ENCODE measurements around the gene NTF3.

Gene NTF3

DNA sequence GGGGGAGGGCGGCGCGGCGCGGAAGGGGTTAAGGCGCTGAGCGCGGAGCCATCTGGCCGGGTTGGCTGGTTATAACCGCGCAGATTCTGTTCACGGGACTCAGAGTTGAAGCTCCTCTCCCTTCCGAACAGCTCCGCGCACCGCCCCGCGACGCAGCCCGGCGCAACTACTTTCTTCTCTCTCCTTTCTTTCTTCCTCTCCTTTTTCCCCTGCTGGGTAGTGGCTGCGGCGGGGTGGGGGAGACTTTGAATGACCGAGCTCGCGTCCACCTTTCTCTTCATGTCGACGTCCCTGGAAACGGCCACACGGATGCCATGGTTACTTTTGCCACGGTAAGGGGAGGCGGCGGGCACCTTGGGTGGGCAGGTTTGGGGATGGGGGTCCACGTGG is at the start of gene NTF3:
TSS of gene NTF3 (plus strand) at position 98 of the 390 bp plus-strand sequence. CDS start at position 315, 217 bp downstream.
- DNase-seq: peak; percentile 13

DNA sequence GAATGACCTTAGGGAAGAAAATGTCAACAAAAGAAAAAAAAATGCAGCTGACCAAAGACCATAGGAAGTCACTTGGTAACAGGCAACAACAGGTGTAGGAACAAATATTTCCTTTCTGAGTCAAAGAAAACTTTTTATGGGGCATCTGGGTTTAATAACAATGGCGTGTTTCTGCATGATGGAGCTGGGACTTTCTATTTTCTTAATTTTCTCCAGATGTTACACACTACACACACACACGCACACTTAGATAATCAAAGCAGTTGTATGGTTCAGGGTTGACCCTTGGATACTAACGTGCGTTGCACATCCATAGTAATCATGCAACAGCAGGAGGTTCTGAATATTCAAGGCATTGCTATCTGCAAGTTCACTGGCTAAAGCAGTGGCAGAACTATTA is 47.9 kb upstream of the NTF3 start:
- DNase-seq: no peak

DNA sequence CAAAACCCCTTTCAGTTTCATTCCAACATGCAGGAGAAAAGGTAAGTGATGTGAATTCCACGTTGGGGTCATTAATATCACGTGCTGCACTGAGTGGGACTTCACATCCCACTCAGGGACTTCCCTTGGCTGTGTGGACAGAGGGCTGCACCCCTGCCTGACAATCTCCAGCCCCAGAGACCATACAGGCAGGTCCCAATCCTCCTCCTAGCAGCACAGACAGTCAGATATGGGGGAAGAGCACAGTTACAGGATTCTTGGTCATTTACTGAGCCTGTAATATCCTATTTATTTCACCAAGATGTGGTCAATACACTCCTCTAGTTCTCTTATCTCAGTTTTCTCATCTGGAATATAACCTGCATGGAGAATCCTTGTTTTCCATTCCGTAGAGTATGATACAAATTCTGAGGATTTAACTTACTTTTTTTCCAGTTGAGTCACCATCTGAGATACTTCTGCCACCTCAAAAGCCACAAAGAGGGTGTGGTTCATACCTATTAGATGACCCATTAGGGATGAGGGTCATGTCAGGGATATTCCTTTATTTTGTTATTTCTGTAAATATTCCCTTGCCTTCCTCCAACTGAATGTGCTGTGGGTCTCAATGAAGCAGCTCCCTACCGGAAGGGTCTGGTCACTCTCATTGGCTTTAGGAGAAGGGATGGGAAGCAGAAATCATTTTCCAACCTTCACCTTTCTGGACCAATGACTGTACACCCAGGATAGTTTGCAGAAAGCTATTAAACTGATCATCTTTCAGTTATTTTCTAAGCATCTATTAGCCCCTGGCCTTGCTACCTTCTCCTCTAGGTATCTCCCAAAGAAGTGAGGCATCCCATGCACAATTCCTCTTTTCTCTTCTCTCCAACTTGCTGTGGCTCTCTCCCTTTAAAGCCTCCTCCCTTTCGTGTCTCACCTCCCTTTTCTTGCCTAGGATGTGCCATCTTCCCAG is 43.0 kb upstream of the NTF3 start:
- no peak for DNase-seq

DNA sequence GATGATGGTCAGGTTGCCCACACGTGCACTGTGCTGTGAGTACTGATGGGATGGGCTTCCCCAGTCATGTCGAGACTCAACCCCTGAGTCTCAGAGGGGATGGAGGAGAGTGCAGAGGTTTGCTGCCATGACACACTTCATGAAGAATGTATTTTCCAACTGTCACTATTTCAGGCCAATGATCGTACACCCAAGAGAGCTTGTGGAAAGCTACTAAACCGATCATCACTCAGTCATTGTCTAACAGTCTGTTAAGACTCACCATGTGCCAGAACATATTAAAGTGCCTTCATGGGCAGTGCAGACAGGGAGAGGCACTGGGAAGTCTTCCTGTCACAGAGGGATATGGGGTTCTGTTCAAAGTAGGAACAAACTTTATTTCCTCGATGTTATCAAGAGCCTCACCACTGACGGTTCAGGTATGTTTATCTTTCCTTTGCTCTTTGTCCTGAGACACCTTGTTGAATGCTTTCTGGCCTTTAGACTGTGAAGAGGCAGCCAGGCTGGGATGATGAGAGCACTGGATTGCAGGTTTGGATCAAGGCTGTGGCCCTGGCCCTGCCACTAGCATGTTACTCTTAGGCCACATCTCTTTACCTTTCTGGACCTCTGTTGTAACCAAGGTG is 41.6 kb upstream of the NTF3 start:
- no peak for DNase-seq

DNA sequence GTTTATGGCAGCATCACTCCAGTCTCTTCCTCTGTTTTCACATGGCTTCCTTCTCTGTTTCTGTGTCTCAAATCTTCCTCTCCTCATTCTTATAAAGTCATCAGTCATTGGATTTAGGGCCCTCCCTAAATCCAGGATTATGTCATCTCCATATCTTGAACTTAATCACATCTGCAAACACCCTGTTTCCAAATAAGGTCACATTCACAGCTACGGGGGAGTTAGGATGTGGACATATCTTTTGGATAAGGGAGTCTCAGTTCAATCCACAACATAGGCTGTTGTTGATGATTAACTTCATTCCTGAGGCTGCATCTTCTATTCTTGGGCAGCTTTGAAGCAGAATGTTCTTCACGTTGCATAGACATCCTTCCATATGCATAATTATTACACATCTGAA is 40.3 kb upstream of the NTF3 start:
- DNase-seq: no peak

DNA sequence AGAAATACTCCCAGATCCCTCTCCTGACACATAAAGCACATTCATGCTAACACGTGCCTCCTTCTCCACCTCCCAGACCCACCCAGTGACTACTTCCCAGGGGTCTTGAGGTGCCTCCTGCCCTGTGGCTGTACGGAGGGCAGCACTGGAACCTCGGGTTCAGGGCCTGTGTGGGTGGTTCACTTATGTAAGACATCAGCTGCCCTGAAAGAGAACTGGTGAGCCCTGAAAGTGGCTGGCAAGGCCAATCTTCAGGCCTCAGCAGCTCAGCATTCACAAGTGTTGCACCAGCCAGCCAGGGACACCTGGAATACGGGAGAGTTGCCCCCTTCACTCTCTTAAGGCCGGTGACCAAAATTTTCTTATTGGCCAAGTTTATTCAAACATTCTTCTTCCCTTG is 38.9 kb upstream of the NTF3 start:
- DNase-seq: no peak

DNA sequence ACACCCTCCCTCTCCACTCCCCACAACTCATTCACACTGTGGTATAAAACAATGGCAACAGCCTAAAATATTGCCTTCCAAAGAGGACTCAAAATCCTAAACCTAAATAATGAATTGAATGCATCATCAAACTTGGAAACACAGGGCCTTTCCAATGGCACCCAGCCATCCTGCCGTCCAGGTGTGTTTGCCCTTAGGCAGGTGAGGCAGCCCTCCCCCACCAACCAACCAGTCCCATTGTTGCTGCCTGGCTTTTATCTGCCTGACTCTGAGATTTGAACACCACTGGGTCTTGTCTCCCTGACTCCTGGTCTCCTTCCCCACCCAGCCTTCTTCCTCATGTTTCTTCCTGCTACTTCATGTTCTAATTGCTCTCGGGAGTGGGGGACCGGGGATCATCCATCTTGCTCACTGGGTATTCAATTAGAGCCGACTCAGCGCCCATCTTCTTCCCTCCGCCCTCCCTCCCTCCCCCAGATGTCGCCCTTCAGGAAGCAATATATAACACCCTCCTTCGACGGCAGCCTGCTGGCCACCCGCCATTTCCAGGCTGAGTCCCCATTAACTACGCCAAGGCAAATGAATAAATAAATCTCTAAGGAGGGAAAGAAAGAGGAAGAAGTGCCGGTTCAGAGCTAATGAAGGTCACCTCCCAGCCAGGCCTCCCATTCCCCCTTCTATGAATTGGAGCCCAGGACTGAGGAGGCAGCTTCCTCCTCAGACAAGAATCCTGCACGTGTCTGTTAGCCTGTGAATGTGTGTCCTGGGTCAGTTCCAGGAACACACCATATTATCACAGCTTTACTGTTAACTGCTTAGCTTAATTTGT is 36.3 kb upstream of the NTF3 start:
- peak; percentile 39 for DNase-seq

DNA sequence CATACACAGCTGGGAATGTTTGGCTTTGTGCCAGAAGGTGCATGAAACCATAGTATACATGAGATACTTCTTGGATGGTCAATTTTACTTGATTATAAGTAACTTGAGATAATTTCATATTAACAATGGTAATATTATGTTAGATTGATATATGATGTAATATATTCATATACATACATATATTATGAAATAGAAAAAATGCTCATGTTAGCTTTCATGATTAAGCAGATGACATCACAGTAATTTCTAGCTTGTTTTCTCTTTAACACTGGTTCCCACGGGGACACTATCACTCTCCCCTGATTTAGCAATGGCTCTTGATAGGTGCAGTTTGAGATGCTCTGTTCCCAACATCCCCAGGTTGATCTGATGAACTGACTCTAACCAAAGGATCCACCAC is 35.4 kb upstream of the NTF3 start:
- DNase-seq: no peak

DNA sequence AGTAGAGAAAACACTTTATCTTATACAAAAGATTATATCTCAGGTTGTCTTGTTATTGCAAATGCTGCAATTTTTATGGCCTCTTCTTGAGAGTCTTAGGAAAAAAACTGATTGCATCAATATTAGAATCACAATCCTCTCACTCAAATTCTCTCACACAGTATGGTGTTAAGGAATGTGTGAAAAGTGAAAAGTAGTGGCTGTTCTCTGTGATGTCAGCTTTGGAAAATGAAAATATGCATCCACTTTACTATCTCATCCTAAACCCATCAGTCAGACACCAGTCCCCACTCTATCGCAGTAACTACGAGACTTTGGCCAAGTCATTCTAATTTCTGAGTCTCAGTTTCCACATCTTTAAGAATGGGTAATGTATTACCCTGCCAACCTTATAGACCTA is 32.6 kb upstream of the NTF3 start:
- DNase-seq: no peak

DNA sequence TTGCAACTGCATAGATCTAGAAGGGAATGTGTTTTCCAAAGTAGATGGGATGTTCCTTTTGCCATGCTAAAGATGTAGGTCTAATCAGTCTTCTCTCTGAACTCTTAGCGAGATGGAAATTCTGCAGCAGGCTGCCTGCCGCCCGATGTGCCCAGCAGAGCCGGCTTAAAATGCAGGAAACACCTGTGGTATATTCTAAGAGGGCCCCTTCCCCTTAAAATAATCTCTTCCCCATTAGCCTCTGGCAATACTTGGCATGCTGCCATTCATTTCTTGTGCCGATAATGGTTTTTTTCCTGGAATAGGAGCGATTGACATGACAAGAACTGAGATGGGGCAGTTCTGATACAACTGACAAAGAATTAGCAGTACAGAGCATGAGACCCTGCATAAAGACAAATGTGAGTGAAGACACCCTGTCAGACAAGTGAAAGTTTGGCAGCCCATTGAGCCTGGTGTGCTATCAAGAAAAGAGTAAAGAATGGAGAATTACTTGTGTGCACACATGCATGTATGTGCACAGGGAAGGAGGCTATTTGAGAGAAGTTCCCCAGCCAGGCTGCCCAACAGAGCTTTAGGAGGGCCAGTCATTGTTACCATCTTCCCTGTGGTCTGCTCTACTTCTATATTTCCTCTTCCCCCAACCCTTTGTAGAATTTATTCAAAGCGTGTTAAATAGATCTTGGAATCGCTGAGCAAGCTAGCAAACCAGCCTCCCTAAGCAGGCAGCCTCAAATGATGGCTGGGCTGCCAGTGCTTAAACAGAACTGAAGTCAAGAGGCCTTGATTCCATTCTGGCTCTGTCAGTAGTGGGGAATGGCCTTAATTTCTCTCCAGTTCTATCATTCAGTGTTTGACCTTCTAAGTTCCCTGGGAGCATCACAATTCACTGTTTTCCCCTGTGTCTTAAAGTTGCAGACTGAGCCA is 29.6 kb upstream of the NTF3 start:
- no peak for DNase-seq

DNA sequence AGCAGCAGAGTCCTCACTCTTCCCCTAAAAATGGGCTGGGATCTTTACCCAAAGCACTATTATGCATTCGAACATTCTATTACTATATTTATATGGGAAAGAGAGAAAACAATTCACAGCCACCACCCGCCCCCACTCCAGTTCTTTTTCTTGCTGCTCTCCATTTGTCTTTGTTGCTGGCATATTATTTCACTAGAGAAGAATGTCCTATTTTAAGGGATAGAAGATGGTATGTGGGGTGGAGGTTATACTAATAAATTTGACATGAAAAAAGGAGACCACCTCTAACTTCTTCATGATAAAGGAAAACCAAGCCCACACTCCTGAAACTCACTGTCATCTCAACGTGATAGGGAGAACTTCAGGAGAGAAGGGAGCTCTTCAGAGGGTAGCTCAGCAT is 28.5 kb upstream of the NTF3 start:
- DNase-seq: no peak

DNA sequence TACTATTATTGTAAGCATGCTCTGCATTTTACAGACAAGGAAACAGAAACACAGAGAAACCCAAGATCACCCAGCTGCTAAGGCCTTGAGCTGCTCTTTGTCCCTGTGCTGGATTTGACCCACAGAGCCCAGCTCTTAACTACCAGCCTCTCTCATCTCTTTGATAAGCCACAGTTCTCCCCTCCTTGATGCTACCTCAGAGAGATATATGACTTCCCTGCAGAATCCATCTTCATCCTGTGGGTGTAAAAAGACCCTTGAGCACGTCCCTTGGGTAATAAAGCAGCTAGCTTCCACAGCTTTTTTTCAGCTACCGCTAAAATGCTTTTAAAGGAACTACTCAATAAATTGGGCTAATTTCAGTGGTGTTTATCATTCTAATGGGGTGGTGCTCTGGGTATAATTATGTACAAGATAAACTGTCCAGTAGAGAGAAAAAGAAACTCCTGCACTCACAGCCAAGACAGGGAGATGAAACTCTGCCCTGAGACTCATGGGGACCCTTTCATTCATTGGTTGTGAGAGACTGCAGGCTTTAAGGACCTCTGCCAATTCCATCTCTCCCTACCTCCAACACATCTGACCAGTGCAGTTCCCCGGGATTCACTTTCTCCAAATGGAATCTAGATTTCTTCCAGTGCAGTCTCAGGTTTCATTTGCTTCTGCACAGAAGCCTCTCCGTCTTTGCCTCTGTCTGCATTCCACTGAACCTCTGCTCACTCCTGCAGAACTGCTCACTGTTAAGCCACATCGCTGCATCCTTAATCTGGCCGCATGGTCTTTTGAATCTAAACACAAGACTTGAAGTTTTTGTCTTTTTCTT is 24.7 kb upstream of the NTF3 start:
- no peak for DNase-seq

DNA sequence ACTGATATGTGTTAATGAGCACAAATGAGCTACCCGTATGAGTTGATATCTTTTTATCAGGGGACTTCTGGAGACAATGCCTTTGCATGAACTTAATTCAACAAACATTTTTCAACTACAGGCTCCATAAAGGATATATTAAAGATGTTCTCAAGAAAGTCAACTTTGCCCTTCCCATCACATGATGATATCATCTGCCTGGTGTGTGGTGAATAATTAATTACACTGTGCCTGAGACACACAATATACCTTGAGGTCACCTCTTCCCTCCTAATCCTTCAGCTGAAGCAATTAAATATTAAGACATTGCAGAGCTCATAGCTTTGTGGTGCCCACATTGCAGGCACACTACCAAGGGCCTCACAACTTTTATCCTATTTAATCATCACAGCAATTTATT is 22.3 kb upstream of the NTF3 start:
- DNase-seq: no peak

DNA sequence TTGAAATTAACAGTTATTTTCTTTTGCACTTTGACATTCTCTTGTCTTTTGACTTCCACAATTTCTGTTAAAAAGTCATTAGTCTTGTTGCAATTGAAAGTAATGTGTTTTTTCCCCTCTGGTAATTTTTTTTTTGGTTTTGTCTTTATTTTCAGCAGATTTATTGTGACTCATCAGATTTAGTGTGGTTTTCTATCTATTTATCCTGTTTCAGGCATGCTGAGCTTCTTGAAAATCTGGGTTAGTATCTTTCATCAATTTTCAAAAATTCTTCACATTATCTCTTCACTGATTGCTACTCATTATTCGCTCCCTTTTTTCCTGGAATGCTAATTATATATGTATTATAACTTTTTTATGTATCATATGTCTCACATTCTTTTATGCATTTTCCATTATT is 15.3 kb upstream of the NTF3 start:
- no peak for DNase-seq

DNA sequence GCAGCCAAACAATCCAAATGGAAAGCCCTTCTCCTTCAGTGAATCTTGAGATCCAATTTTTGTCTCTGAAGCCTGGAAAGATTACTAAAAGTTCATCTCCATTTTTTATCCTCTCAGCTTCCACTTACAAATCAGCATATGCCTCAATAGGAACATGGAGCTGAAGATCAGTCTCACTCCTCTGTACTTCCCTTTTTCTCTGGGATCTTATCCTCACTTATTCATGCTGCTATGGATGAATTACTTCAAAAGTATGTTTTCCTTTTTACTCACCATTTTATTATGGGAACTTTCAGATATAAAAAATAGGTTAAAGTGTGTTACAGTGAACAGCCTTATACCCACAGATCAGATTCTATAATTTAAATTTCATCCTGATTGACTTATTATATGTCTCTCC is 14.4 kb upstream of the NTF3 start:
- no peak for DNase-seq

DNA sequence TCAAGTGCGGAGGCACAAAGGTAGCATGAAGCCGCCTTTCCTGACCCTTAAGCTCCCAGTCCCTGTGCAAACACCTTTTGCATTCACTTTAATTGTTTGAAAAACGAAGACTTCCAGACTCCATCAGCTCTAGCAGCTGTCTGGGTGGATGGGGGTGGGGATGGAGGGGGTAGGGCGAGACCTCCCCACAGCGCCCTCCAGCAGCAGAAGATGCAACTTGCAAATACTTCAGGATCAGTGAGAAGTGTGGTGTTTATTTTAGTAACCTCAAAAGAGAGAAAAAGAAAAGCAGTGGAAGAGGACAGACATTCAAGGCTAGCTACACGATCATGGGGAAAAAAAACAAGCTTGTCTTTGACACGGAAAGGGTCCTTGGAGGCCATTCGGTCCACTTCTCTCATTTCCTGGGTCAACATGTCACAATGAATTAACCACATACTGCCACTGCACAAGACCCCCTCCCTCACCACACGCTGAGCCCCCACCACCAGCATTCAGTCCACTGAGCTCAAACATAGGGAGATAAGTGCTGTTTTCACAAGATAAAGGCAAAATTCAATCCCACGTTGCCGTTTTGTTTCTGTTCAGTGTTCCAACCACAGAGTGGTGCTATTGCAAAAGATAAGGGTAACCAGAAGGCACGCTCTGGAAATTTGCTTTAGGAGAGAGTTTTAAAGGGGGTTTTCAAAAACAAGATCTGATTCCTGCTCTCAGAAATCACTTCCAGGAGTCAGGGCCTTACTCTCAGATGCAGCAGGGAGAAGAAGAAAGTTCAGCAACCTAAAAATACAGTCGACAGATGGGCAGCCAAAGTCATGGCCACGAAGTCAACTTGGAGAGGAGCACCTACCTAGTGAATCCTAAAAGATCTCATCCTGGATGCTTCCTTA is 3.3 kb upstream of the NTF3 start:
- peak; percentile 40 for DNase-seq

DNA sequence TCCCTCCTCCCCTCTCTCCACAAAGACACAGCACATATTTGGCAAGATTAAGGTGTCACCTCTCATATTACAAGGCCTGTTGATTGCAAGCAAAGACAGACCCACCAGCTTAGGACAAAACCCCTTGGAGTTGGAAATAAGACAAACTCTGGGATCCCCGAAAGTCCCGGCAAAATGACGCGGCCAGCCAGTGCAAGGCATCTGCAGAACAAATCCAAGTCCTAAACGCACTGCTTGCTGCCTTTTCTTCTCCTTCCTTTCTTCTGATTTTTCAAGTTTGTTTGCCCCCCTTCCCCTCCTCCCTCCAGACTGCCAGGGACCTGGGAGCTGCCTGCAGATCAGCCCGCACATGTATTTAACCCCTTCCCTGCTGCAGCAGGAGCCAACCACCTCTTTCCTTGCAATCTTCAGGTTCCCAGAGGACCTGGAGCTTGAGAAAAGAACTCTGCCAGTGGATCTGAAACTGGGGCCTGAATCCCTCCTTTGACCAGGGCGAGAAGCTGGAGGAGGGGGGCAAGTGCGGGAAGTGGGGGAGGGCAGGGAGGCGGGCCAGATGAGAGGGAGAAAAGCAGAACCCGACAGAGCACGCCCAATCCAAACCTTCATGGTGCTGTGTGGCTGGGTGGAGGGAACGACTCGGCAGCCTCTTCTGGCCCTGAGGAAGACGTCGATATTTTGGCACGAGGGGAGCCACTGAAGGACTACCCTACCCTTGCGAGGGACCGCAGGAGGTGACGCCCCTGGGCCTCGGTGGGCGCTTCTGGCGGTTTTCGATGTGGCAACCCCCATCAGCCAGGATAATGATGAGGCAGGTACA is 2.0 kb upstream of the NTF3 start:
- DNase-seq: no peak

DNA sequence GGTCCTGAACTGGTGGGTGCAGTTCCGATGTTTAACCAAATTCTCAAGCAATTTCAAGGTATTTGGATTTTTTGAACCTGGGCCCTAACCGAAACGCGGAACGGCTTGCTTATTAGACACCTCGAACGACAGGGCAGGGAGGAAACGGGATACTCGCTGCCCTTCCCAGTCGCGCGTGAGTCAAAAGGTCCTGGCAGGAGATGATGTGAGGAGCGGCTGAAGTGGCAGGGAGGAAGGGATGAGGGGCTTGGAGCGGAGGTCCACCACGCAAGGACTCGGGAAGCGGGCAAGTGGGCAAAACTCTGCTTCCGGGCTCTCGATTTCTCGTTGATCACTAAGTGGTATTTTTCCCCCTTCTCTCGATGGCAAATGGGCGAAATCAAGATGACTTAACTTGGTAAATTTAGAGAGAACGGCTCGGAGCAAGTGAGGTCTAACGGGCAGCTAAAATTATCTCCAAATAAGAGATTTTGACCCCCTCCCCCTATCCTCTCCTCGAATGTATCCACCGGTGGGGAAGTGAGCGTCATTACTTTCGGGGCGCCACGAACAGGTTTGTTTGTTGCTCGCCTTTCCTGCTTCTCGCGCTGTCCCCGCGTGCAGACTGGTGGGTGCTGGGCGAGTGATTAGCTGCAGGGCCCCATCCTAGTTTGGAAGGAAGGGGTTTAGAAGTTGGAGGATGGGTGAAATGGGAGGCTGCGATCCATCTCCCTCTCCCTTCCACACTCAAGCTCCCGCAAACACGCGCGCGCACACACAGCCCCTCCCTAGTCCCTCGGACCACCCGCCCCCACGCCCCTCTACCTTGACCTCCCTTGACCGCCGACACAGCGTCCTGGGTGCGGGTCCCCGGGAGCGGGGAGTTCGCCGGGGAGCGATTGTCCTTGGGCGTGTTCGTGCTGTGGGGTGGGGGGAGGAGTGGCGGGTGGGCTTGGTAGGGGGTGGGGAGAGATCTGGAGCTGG is 986 bp upstream of the NTF3 start:
- DNase-seq: no peak

Data from NCI-H1092 (cell line).